SU-DHL-6 (cell line): ENCODE measurements around the gene ATOH7.

ENCODE experiments used
- EZH2phosphoT487 ChIP-seq: fragments of 200-600 bp; sonication (generic), shearing (Covaris generic); conservative IDR thresholded peaks from 2 replicates; pipeline ENCODE4 v1.6.1; 2018; ENCODE audit warnings: mild to moderate bottlenecking, antibody characterized with exemption, low read length, moderate library complexity, mixed read lengths
- TF ChIP-seq, protein P1 (sequence below): fragments of 200-600 bp; sonication (generic); IDR thresholded peaks from one replicate; pipeline ENCODE4 v1.5.1; 2017; ENCODE audit warnings: antibody characterized with exemption, mild to moderate bottlenecking, low read length, moderate library complexity; ENCODE audit not compliant: insufficient read depth, poor library complexity, severe bottlenecking

DNA sequence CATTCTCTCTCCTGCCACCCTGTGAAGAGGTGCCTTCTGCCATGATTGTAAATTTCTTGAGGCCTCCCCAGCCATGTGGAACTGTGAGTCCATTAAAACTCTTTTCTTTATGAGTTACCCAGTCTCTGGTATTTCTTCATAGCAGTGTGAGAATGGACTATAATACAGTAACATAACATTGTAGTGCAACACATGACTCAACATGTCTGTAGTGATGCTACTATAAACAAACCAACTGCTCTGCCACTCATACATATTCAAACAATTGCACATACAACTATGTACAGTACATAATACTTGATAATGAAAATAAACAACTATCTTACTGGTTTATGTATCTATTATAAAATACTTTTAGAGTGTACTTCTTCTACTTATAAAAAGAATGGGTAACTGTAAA is 7.1 kb downstream of the ATOH7 start:
- TF ChIP-seq, protein P1, sequence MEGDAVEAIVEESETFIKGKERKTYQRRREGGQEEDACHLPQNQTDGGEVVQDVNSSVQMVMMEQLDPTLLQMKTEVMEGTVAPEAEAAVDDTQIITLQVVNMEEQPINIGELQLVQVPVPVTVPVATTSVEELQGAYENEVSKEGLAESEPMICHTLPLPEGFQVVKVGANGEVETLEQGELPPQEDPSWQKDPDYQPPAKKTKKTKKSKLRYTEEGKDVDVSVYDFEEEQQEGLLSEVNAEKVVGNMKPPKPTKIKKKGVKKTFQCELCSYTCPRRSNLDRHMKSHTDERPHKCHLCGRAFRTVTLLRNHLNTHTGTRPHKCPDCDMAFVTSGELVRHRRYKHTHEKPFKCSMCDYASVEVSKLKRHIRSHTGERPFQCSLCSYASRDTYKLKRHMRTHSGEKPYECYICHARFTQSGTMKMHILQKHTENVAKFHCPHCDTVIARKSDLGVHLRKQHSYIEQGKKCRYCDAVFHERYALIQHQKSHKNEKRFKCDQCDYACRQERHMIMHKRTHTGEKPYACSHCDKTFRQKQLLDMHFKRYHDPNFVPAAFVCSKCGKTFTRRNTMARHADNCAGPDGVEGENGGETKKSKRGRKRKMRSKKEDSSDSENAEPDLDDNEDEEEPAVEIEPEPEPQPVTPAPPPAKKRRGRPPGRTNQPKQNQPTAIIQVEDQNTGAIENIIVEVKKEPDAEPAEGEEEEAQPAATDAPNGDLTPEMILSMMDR, result no peak
- no peak for TF ChIP-seq EZH2phosphoT487
